Upper lobe of left lung (tissue), 4 donors: ENCODE results near the gene RFT1.

Experiments used
- CTCF ChIP-seq, 6 experiments: fragments of 450-650 bp in 4 of 6; fragments of 200-600 bp in 2 of 6; sonication (generic) in 2 of 6; IDR thresholded peaks; one replicate each; pipeline ENCODE4 v1.5.1; 2016 to 2019; ENCODE audit warnings: antibody characterized with exemption in 6 of 6
- POLR2A ChIP-seq, 4 donors: fragments of 450-650 bp; IDR thresholded peaks; one replicate each; pipeline ENCODE4 v1.5.1; 2016 to 2017; ENCODE audit warnings: antibody characterized with exemption in 4 of 4, mild to moderate bottlenecking in 2 of 4
- POLR2AphosphoS5 ChIP-seq, 2 donors: sonication (generic); formaldehyde crosslinking; IDR thresholded peaks; one replicate each; pipeline ENCODE4 v1.5.1; 2017; ENCODE audit warnings: antibody characterized with exemption in 2 of 2

GRCh38 chr3:53111822-53112221 is 18.4 kb downstream of the RFT1 start:
- no peak for TF ChIP-seq CTCF (IDR thresholded peaks at IDR 0.05)
- TF ChIP-seq POLR2A (IDR thresholded peaks at IDR 0.05), result no peak
- TF ChIP-seq POLR2AphosphoS5 (IDR thresholded peaks at IDR 0.05), result no peak
